PC-9 (cell line): ENCODE results near the gene RASAL2.

Source experiments
- EZH2 ChIP-seq: fragments of 200-600 bp; sonication (generic); IDR thresholded peaks from 2 replicates; pipeline ENCODE4 v1.8.0; 2017; ENCODE audit warnings: antibody characterized with exemption, low read depth
- TF ChIP-seq, protein P1 (sequence below): fragments of 200-600 bp; sonication (generic); conservative IDR thresholded peaks from 2 replicates; pipeline ENCODE4 v1.6.1; 2017; ENCODE audit warnings: mixed run types, antibody characterized with exemption, mild to moderate bottlenecking, moderate library complexity

GRCh38 chr1:178183796-178184195, 89.9 kb downstream of the RASAL2 start:
- TF ChIP-seq, protein P1, sequence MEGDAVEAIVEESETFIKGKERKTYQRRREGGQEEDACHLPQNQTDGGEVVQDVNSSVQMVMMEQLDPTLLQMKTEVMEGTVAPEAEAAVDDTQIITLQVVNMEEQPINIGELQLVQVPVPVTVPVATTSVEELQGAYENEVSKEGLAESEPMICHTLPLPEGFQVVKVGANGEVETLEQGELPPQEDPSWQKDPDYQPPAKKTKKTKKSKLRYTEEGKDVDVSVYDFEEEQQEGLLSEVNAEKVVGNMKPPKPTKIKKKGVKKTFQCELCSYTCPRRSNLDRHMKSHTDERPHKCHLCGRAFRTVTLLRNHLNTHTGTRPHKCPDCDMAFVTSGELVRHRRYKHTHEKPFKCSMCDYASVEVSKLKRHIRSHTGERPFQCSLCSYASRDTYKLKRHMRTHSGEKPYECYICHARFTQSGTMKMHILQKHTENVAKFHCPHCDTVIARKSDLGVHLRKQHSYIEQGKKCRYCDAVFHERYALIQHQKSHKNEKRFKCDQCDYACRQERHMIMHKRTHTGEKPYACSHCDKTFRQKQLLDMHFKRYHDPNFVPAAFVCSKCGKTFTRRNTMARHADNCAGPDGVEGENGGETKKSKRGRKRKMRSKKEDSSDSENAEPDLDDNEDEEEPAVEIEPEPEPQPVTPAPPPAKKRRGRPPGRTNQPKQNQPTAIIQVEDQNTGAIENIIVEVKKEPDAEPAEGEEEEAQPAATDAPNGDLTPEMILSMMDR: no peak
- no peak for TF ChIP-seq EZH2
